GM12892 (cell line): ENCODE data around the gene SLC4A2.

Experiments used
- POLR2A ChIP-seq: IDR thresholded peaks from 2 replicates; pipeline ENCODE4 v1.6.1; 2011; ENCODE audit warnings: low read depth, low read length, control low read depth
- TAF1 ChIP-seq: IDR thresholded peaks from 2 replicates; pipeline ENCODE4 v1.6.1; 2011; ENCODE audit warnings: low read depth, mild to moderate bottlenecking, control low read depth, low read length, borderline replicate concordance

DNA sequence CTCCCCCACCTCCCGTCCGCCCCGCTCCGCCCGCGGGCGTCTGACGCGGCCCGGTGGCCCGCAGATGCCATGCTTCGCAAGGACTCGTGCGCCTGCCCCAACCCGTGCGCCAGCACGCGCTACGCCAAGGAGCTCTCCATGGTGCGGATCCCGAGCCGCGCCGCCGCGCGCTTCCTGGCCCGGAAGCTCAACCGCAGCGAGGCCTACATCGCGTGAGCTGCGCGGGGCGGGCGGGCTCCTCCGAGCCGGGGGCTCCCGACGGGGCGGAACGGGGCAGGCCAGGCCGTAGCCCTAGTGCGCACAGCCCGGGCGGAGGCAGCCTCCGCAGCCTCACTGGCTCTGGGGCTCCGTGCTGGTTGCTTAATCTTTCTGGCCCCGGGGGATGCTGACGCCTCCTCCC lies 8.3 kb upstream of the SLC4A2 start:
- TF ChIP-seq POLR2A: no peak
- no peak for TF ChIP-seq TAF1
